Esophagus squamous epithelium (tissue), 5 donors: ENCODE measurements around the gene YIPF2. TPM values are rescaled to one million over a fixed set of nuclear protein-coding genes. Genes with fewer than 3 reads are reported as not detected.

Experiments used
- DNase-seq: peaks from one replicate; lab custom pipeline; 2025; lab: John Stamatoyannopoulos, UW
- H3K27ac ChIP-seq, 4 donors: fragments of 200-600 bp; sonication (generic); one replicate each; pipeline ENCODE4 v1.5.1; 2016 to 2019; ENCODE audit warnings: mild to moderate bottlenecking in 1 of 4
- H3K27me3 ChIP-seq, 4 donors: fragments of 200-600 bp; sonication (generic); 1 replicate in 3 of 4; 2 replicates in 1 of 4; pipeline versions ENCODE4 v1.5.1 to v1.6.0; 2017 to 2021; ENCODE audit warnings: antibody characterized with exemption in 1 of 4
- H3K36me3 ChIP-seq, 3 donors: fragments of 200-600 bp; sonication (generic); one replicate each; pipeline ENCODE4 v1.5.1; 2016 to 2019
- H3K4me1 ChIP-seq, 3 donors: fragments of 200-600 bp; sonication (generic); one replicate each; pipeline ENCODE4 v1.5.1; 2017 to 2019
- H3K4me3 ChIP-seq, 4 donors: fragments of 200-600 bp; sonication (generic); 1 replicate in 3 of 4; 2 replicates in 1 of 4; pipeline ENCODE4 v1.5.1; 2016 to 2019; ENCODE audit warnings: mild to moderate bottlenecking in 2 of 4, moderate library complexity in 1 of 4
- H3K9me3 ChIP-seq, 3 donors: fragments of 200-600 bp; sonication (generic); one replicate each; pipeline ENCODE4 v1.5.1; 2016 to 2019
- CTCF ChIP-seq, 6 experiments: fragments of 450-650 bp in 4 of 6; fragments of 200-600 bp in 2 of 6; sonication (generic) in 2 of 6; IDR thresholded peaks; one replicate each; pipeline ENCODE4 v1.5.1; 2016 to 2019; ENCODE audit warnings: antibody characterized with exemption in 6 of 6, mild to moderate bottlenecking in 4 of 6, moderate library complexity in 4 of 6
- POLR2A ChIP-seq, 4 donors: fragments of 450-650 bp; IDR thresholded peaks; one replicate each; pipeline ENCODE4 v1.6.1; 2017; ENCODE audit warnings: antibody characterized with exemption in 4 of 4, mild to moderate bottlenecking in 4 of 4, moderate library complexity in 3 of 4
- WGBS, 2 donors: methylation state at CpG; one replicate each; pipeline ENCODE4 v1.1.5; 2018; 5-methylcytosine and 5-hydroxymethylcytosine counted together
- intact Hi-C: fragments of 100-400 bp; cut with DNase I; formaldehyde crosslinking; loops from one replicate; pipeline ENCODE4 v1.15.0; 2022
- total RNA-seq, 4 donors: library from RNA; depleted of rRNA; stranded (reverse); fragments of >200 nt; gene quantifications; one replicate each; pipeline ENCODE4 v1.1.0, GENCODE V29; 2016
- donor health status: DM: yes; HTN: yes; CAD: no.

The YIPF2 gene
- total RNA-seq, 4 donors from 2014 or later = 39.6 to 63.2 (median 44.0) TPM

DNA sequence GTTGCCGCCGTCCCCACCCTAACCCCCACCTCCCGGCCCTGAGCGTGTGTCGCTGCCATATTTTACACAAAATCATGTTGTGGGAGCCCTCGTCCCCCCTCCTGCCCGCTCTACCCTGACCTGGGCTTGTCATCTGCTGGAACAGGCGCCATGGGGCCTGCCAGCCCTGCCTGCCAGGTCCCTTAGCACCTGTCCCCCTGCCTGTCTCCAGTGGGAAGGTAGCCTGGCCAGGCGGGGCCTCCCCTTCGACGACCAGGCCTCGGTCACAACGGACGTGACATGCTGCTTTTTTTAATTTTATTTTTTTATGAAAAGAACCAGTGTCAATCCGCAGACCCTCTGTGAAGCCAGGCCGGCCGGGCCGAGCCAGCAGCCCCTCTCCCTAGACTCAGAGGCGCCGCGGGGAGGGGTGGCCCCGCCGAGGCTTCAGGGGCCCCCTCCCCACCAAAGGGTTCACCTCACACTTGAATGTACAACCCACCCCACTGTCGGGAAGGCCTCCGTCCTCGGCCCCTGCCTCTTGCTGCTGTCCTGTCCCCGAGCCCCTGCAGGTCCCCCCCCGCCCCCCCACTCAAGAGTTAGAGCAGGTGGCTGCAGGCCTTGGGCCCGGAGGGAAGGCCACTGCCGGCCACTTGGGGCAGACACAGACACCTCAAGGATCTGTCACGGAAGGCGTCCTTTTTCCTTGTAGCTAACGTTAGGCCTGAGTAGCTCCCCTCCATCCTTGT lies 6.4 kb downstream of the YIPF2 start:
- Histone ChIP-seq H3K27me3 (no peaks in the 10 kb centered on the region), H3K27ac (no peak overlapping the region), H3K4me1 (peaks cover 0 to 3% (median under 1%) of the 10 kb centered on the region in 3 donors), H3K36me3 (peaks cover 17 to 93% (median 31%) of the 10 kb centered on the region in 3 donors), H3K9me3 (no peaks in the 10 kb centered on the region), H3K4me3 (no peak overlapping the region)
- WGBS, 2 donors = 78 to 86% methylated on average over 9 to 13 of the region's 33 CpGs
- TF ChIP-seq POLR2A (IDR thresholded peaks at IDR 0.05) = no peak
- no peak for TF ChIP-seq CTCF (IDR thresholded peaks at IDR 0.05)
- no peak for DNase-seq
- intact Hi-C loops = no loop called here

GRCh38 chr19:10921199-10921909 lies 7.1 kb downstream of the YIPF2 start:
- Histone ChIP-seq H3K36me3 (peaks cover 17 to 93% (median 31%) of the 10 kb centered on the region in 3 donors), H3K4me3 (no peak overlapping the region), H3K27ac (no peak overlapping the region), H3K27me3 (no peaks in the 10 kb centered on the region), H3K9me3 (no peaks in the 10 kb centered on the region), H3K4me1 (peaks cover 0 to 4% (median 0%) of the 10 kb centered on the region in 3 donors)
- WGBS, 2 donors = 86% methylated on average over 16 to 20 of the region's 43 CpGs
- intact Hi-C loops = no loop called here
- TF ChIP-seq CTCF (IDR thresholded peaks at IDR 0.05) (no peak), POLR2A (IDR thresholded peaks at IDR 0.05) (no peak)
- no peak for DNase-seq

GRCh38 chr19:10920781-10921180 lies 7.7 kb downstream of the YIPF2 start:
- 67 to 80% methylated on average over 1 to 2 of the region's 16 CpGs for WGBS, 2 donors
- H3K27ac ChIP-seq = no peak overlapping the region
- H3K27me3 ChIP-seq = no peaks in the 10 kb centered on the region
- intact Hi-C loops = no loop called here
- H3K36me3 ChIP-seq = peaks cover 17 to 96% (median 31%) of the 10 kb centered on the region in 3 donors
- TF ChIP-seq CTCF (IDR thresholded peaks at IDR 0.05) (no peak), POLR2A (IDR thresholded peaks at IDR 0.05) (no peak)
- H3K9me3 ChIP-seq = no peaks in the 10 kb centered on the region
- peaks cover 0 to 10% (median 3%) of the 10 kb centered on the region in 3 donors for H3K4me1 ChIP-seq
- H3K4me3 ChIP-seq = no peak overlapping the region
- no peak for DNase-seq

- Histone ChIP-seq H3K4me3 (no peak overlapping the region), H3K4me1 (peaks cover 3 to 15% (median 7%) of the 10 kb centered on the region in 3 donors), H3K27ac (no peak overlapping the region), H3K9me3 (no peaks in the 10 kb centered on the region), H3K27me3 (no peaks in the 10 kb centered on the region), H3K36me3 (peaks cover 17 to 96% (median 31%) of the 10 kb centered on the region in 3 donors)
- intact Hi-C loops = no loop called here
- TF ChIP-seq CTCF (IDR thresholded peaks at IDR 0.05) = no peak
- TF ChIP-seq POLR2A (IDR thresholded peaks at IDR 0.05) = no peak
- no peak for DNase-seq
- WGBS, 2 donors = 100% methylated on average over 2 of the region's 10 CpGs; no CpG with 5 or more reads in 1 of the 2 donors
These were observed 8.2 kb downstream of the YIPF2 start for GRCh38 chr19:10920288-10920655.
